ENCODE results near the gene WBP2. TPM values are rescaled to one million over a fixed set of nuclear protein-coding genes. Genes with fewer than 3 reads are reported as not detected.
A peak's percentile ranks its signal among the peaks of the same experiment; 100 is the strongest.

WBP2 gene
- total and polyA plus RNA-seq, 2 of the 13 experiments (the other 11 are each of a cell fraction or from before 2014, with no cell fraction given), result 29.2 to 29.5 TPM

- peak; percentile 98 for TF ChIP-seq REPIN1 (CRISPR knock-in tag; IDR thresholded peaks at IDR 0.05; ENCODE audit: borderline replicate concordance, low read depth)
- no peak for TF ChIP-seq CREB1 (IDR thresholded peaks at IDR 0.05)
- no peak for TF ChIP-seq CREB1 (CRISPR knock-in tag; IDR thresholded peaks at IDR 0.05)
- TF ChIP-seq IKZF5 (CRISPR knock-in tag; IDR thresholded peaks at IDR 0.05), result peak; percentile 96
- TF ChIP-seq HDAC1 (CRISPR knock-in tag; IDR thresholded peaks at IDR 0.05), result peak; percentile 95
- peak; percentile 66; the same call in 1 of the 2 replicates for TF ChIP-seq E2F1 (CRISPR knock-in tag; IDR thresholded peaks at IDR 0.05)
- TF ChIP-seq BHLHE40 (IDR thresholded peaks at IDR 0.05; ENCODE audit: low read length), result no peak
- no peak; the same call in 1 of the 2 replicates for TF ChIP-seq KLF13 (CRISPR knock-in tag; IDR thresholded peaks at IDR 0.05)
- TF ChIP-seq ATF6 (CRISPR knock-in tag; conservative IDR thresholded peaks at IDR 0.05), result no peak
- peak; percentile 71; the same call in 1 of the 2 replicates for TF ChIP-seq ARHGAP35 (CRISPR knock-in tag; IDR thresholded peaks at IDR 0.05; ENCODE audit: borderline replicate concordance)
- no peak for TF ChIP-seq CERS6 (CRISPR knock-in tag; IDR thresholded peaks at IDR 0.05)
- TF ChIP-seq TFDP2 (CRISPR knock-in tag; IDR thresholded peaks at IDR 0.05), result peak; percentile 59
- peak; percentile 67; the same call in 1 of the 2 replicates for TF ChIP-seq ZNF12 (CRISPR knock-in tag; IDR thresholded peaks at IDR 0.05)
- TF ChIP-seq ZNF256 (CRISPR knock-in tag; conservative IDR thresholded peaks at IDR 0.05), result peak; percentile 74; the same call in 1 of the 2 replicates
- peak; percentile 69 for TF ChIP-seq HNRNPLL (IDR thresholded peaks at IDR 0.05; ENCODE audit: low read depth, low read length, poor library complexity, severe bottlenecking)
- no peak for TF ChIP-seq ZNF75D (CRISPR knock-in tag; IDR thresholded peaks at IDR 0.05; ENCODE audit: borderline replicate concordance)
- no peak for TF ChIP-seq FOSL1 (CRISPR knock-in tag; IDR thresholded peaks at IDR 0.05; ENCODE audit: borderline replicate concordance)
- peak; percentile 54 for TF ChIP-seq CEBPG (CRISPR knock-in tag; IDR thresholded peaks at IDR 0.05)
- no peak for TF ChIP-seq LCORL (IDR thresholded peaks at IDR 0.05)
- TF ChIP-seq LCORL (CRISPR knock-in tag; IDR thresholded peaks at IDR 0.05), result peak; percentile 98
- TF ChIP-seq CREBL2 (CRISPR knock-in tag; IDR thresholded peaks at IDR 0.05; ENCODE audit: borderline replicate concordance), result 0 out of 2 replicates have a peak, but pooled peaks have one; percentile 50
- TF ChIP-seq NR2F6 (IDR thresholded peaks at IDR 0.05), result peak; percentile 80
- TF ChIP-seq NR2F6 (CRISPR knock-in tag; IDR thresholded peaks at IDR 0.05), result peak; percentile 93
- TF ChIP-seq ZNF333 (CRISPR knock-in tag; IDR thresholded peaks at IDR 0.05; ENCODE audit: borderline replicate concordance), result no peak; the same call in 1 of the 2 replicates
Measured at GRCh38 chr17:75872434-75873351, 17.6 kb upstream of the WBP2 start (continued).

Data from HepG2 (cell line).